Vagina (tissue), 2 donors: ENCODE data around the gene TMEM108. TPM values are rescaled to one million over a fixed set of nuclear protein-coding genes. Genes with fewer than 3 reads are reported as not detected.

ENCODE experiments used
- DNase-seq, 2 donors: peaks; one replicate each; pipeline ENCODE4 v3.0.0-alpha.2; 2017; ENCODE audit errors: extremely low spot score in 2 of 2
- H3K27ac ChIP-seq: fragments of 200-600 bp; sonication (generic); one replicate; pipeline ENCODE4 v1.5.1; 2019
- H3K27me3 ChIP-seq: fragments of 200-600 bp; sonication (generic); one replicate; pipeline ENCODE4 v1.5.1; 2019
- H3K36me3 ChIP-seq, 2 donors: fragments of 200-600 bp; sonication (generic); one replicate each; pipeline ENCODE4 v1.5.1; 2017 to 2019
- H3K4me1 ChIP-seq: fragments of 200-600 bp; sonication (generic); one replicate; pipeline ENCODE4 v1.5.1; 2019
- H3K4me3 ChIP-seq, 2 donors: fragments of 200-600 bp; sonication (generic); 1 replicate in 1 of 2; 2 replicates in 1 of 2; pipeline ENCODE4 v1.5.1; 2016 to 2019
- H3K9me3 ChIP-seq: fragments of 200-600 bp; sonication (generic); one replicate; pipeline ENCODE4 v1.5.1; 2019
- CTCF ChIP-seq, 3 experiments: fragments of 450-650 bp in 2 of 3; fragments of 200-600 bp in 1 of 3; sonication (generic) in 1 of 3; IDR thresholded peaks; one replicate each; pipeline ENCODE4 v1.5.1; 2017 to 2019; ENCODE audit warnings: antibody characterized with exemption in 3 of 3, mild to moderate bottlenecking in 2 of 3, moderate library complexity in 2 of 3
- POLR2A ChIP-seq, 2 donors: fragments of 450-650 bp; IDR thresholded peaks; one replicate each; pipeline ENCODE4 v1.6.1; 2017; ENCODE audit warnings: antibody characterized with exemption in 2 of 2, mild to moderate bottlenecking in 2 of 2, moderate library complexity in 2 of 2
- POLR2AphosphoS5 ChIP-seq, 2 donors: sonication (generic); formaldehyde crosslinking; IDR thresholded peaks; one replicate each; pipeline ENCODE4 v1.9.0; 2017; ENCODE audit warnings: antibody characterized with exemption in 2 of 2, mild to moderate bottlenecking in 2 of 2, low read depth in 1 of 2; ENCODE audit not compliant: insufficient read depth in 1 of 2
- intact Hi-C: fragments of 100-400 bp; cut with DNase I; formaldehyde crosslinking; loops from one replicate; pipeline ENCODE4 v1.15.1; 2023
- total RNA-seq: library from RNA; depleted of rRNA; stranded (reverse); fragments of >200 nt; gene quantifications from one replicate; pipeline ENCODE4 v1.2.3, GENCODE V29; 2016

TMEM108 gene
- total RNA-seq, 1 donor from 2014 or later = 3.2 TPM

- no peaks in the 10 kb centered on the region for H3K4me1 ChIP-seq
- H3K36me3 ChIP-seq = no peaks in the 10 kb centered on the region
- TF ChIP-seq POLR2A (IDR thresholded peaks at IDR 0.05) (no peak), POLR2AphosphoS5 (IDR thresholded peaks at IDR 0.05; ENCODE audit: insufficient read depth in 1 of 2, low read depth in 1 of 2) (no peak), CTCF (IDR thresholded peaks at IDR 0.05) (no peak)
- intact Hi-C loops = no loop called here
- no peak overlapping the region for H3K27ac ChIP-seq
- no peaks in the 10 kb centered on the region for H3K9me3 ChIP-seq
- no peaks in the 10 kb centered on the region for H3K27me3 ChIP-seq
- no peak for DNase-seq
- no peak overlapping the region for H3K4me3 ChIP-seq
Observed at GRCh38 chr3:133330065-133330464, 291.9 kb downstream of the TMEM108 start.

GRCh38 chr3:133330522-133330921, 292.3 kb downstream of the TMEM108 start:
- Histone ChIP-seq H3K27ac (no peak overlapping the region), H3K36me3 (no peaks in the 10 kb centered on the region), H3K4me1 (no peaks in the 10 kb centered on the region), H3K4me3 (no peak overlapping the region), H3K27me3 (no peaks in the 10 kb centered on the region), H3K9me3 (no peaks in the 10 kb centered on the region)
- DNase-seq = no peak
- no peak for TF ChIP-seq CTCF (IDR thresholded peaks at IDR 0.05)
- no peak for TF ChIP-seq POLR2A (IDR thresholded peaks at IDR 0.05)
- TF ChIP-seq POLR2AphosphoS5 (IDR thresholded peaks at IDR 0.05; ENCODE audit: insufficient read depth in 1 of 2, low read depth in 1 of 2) = no peak
- intact Hi-C loops = no loop called here

GRCh38 chr3:133354721-133355120, 316.5 kb downstream of the TMEM108 start:
- TF ChIP-seq CTCF (IDR thresholded peaks at IDR 0.05) = no peak
- no peak for TF ChIP-seq POLR2AphosphoS5 (IDR thresholded peaks at IDR 0.05; ENCODE audit: insufficient read depth in 1 of 2, low read depth in 1 of 2)
- no peak for TF ChIP-seq POLR2A (IDR thresholded peaks at IDR 0.05)
- H3K27me3 ChIP-seq = no peaks in the 10 kb centered on the region
- no peaks in the 10 kb centered on the region for H3K36me3 ChIP-seq
- H3K4me1 ChIP-seq = no peaks in the 10 kb centered on the region
- intact Hi-C loops = no loop called here
- no peak for DNase-seq
- no peak overlapping the region for H3K27ac ChIP-seq
- H3K4me3 ChIP-seq = no peak overlapping the region
- peaks cover 2% of the 10 kb centered on the region for H3K9me3 ChIP-seq

- Histone ChIP-seq H3K27ac (no peak overlapping the region), H3K36me3 (no peaks in the 10 kb centered on the region), H3K9me3 (peaks cover 2% of the 10 kb centered on the region), H3K27me3 (no peaks in the 10 kb centered on the region), H3K4me1 (no peaks in the 10 kb centered on the region), H3K4me3 (no peak overlapping the region)
- intact Hi-C loops = no loop called here
- peak in 1 of 2 donors; percentile 56 for DNase-seq
- no peak for TF ChIP-seq POLR2A (IDR thresholded peaks at IDR 0.05)
- TF ChIP-seq POLR2AphosphoS5 (IDR thresholded peaks at IDR 0.05; ENCODE audit: insufficient read depth in 1 of 2, low read depth in 1 of 2) = no peak
- TF ChIP-seq CTCF (IDR thresholded peaks at IDR 0.05) = no peak
Observed at GRCh38 chr3:133360476-133360875, 322.3 kb downstream of the TMEM108 start.

GRCh38 chr3:133361011-133361410, 322.8 kb downstream of the TMEM108 start:
- Histone ChIP-seq H3K4me3 (no peak overlapping the region), H3K36me3 (no peaks in the 10 kb centered on the region), H3K27me3 (no peaks in the 10 kb centered on the region), H3K4me1 (no peaks in the 10 kb centered on the region), H3K9me3 (peaks cover 2% of the 10 kb centered on the region), H3K27ac (no peak overlapping the region)
- TF ChIP-seq POLR2A (IDR thresholded peaks at IDR 0.05) (no peak), CTCF (IDR thresholded peaks at IDR 0.05) (no peak), POLR2AphosphoS5 (IDR thresholded peaks at IDR 0.05; ENCODE audit: insufficient read depth in 1 of 2, low read depth in 1 of 2) (no peak)
- intact Hi-C loops = no loop called here
- DNase-seq = peak in 1 of 2 donors; percentile 32
